Measurements from ENCODE around the gene CLTCL1.
"Not testable (repeated sequence)": the region's sequence is repeated elsewhere in the genome, so short reads cannot be mapped to it uniquely, and the experiment has no call there.

- TF ChIP-seq, protein P1, sequence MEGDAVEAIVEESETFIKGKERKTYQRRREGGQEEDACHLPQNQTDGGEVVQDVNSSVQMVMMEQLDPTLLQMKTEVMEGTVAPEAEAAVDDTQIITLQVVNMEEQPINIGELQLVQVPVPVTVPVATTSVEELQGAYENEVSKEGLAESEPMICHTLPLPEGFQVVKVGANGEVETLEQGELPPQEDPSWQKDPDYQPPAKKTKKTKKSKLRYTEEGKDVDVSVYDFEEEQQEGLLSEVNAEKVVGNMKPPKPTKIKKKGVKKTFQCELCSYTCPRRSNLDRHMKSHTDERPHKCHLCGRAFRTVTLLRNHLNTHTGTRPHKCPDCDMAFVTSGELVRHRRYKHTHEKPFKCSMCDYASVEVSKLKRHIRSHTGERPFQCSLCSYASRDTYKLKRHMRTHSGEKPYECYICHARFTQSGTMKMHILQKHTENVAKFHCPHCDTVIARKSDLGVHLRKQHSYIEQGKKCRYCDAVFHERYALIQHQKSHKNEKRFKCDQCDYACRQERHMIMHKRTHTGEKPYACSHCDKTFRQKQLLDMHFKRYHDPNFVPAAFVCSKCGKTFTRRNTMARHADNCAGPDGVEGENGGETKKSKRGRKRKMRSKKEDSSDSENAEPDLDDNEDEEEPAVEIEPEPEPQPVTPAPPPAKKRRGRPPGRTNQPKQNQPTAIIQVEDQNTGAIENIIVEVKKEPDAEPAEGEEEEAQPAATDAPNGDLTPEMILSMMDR (IDR thresholded peaks at IDR 0.05): not testable (repeated sequence)
- not testable (repeated sequence) for TF ChIP-seq POLR2A (IDR thresholded peaks at IDR 0.05)
Observed at GRCh38 chr22:19158649-19159048, 132.9 kb downstream of the CLTCL1 start.
